Fibroblast of lung (primary cell): ENCODE measurements around the gene GPER1.
"Not testable (repeated sequence)": the region's sequence is repeated elsewhere in the genome, so short reads cannot be mapped to it uniquely, and the experiment has no call there.

Source experiments
- EZH2 ChIP-seq: IDR thresholded peaks from 2 replicates; pipeline ENCODE4 v1.5.1; 2012; ENCODE audit warnings: low read length, control low read depth, mild to moderate bottlenecking; ENCODE audit errors: missing control alignments
- TF ChIP-seq, protein P1 (sequence below), 2 donors: IDR thresholded peaks in 1 of 2; conservative IDR thresholded peaks in 1 of 2; 1 replicate in 1 of 2; 2 replicates in 1 of 2; pipeline ENCODE4 v1.5.1; 2011 to 2012; ENCODE audit warnings: low read length in 2 of 2, control low read depth in 1 of 2, inconsistent platforms in 1 of 2, low read depth in 1 of 2, mild to moderate bottlenecking in 1 of 2

DNA sequence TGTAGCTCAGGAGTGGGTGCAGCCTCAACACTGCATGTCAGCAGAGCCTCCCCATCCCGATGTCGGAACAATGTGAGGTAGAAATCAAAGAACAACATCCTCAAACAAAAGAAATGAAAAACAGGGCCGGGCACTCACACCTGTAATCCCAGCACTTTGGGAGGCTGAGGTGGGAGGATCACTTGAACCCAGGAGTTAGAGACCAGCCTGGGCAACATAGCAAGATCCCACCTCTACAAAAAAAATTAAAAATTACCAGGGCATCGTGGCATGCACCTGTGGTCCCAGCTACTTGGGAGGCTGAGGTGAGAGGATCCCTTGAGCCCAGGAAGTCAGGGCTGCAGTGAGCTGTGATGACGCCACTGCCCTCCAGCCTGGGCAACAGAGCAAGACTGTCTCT, 55.1 kb downstream of the GPER1 start:
- TF ChIP-seq, protein P1, sequence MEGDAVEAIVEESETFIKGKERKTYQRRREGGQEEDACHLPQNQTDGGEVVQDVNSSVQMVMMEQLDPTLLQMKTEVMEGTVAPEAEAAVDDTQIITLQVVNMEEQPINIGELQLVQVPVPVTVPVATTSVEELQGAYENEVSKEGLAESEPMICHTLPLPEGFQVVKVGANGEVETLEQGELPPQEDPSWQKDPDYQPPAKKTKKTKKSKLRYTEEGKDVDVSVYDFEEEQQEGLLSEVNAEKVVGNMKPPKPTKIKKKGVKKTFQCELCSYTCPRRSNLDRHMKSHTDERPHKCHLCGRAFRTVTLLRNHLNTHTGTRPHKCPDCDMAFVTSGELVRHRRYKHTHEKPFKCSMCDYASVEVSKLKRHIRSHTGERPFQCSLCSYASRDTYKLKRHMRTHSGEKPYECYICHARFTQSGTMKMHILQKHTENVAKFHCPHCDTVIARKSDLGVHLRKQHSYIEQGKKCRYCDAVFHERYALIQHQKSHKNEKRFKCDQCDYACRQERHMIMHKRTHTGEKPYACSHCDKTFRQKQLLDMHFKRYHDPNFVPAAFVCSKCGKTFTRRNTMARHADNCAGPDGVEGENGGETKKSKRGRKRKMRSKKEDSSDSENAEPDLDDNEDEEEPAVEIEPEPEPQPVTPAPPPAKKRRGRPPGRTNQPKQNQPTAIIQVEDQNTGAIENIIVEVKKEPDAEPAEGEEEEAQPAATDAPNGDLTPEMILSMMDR (conservative IDR thresholded peaks at IDR 0.05 in 1 of 2, IDR thresholded peaks at IDR 0.05 in 1 of 2; ENCODE audit: low read depth in 1 of 2, low read length in 2 of 2), result not testable (repeated sequence)
- not testable (repeated sequence) for TF ChIP-seq EZH2
